HG02970 (cell line): ENCODE results near the gene CDKN1B.

ENCODE experiments used
- ATAC-seq: cut with Tn5 transposase; IDR thresholded peaks from one replicate; pipeline ENCODE4 v1.9.1; 2021; ENCODE audit warnings: mild to moderate bottlenecking, moderate library complexity, moderate number of reproducible peaks; ENCODE audit not compliant: unreplicated experiment, low FRiP score

Gene CDKN1B

DNA sequence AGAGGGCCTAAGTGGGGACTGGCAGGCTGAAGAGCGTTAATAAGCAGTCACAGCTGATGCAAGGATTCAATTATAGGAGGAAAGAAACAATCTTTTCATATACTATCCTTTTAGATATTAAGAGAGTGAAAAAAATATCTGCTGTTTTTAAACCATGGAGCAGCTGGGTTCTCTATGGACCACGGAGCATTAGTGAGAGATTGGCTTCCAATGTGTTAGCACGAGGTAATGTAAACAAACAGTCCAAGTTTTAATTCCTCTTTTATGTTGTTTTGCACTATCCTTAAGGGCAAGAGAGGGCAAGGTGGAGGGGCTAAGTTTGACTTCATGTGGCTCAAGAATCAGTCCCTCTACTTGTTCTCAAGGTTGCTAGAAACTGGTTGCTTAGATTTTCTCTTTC, 30.9 kb downstream of the CDKN1B start:
- no peak for ATAC-seq

DNA sequence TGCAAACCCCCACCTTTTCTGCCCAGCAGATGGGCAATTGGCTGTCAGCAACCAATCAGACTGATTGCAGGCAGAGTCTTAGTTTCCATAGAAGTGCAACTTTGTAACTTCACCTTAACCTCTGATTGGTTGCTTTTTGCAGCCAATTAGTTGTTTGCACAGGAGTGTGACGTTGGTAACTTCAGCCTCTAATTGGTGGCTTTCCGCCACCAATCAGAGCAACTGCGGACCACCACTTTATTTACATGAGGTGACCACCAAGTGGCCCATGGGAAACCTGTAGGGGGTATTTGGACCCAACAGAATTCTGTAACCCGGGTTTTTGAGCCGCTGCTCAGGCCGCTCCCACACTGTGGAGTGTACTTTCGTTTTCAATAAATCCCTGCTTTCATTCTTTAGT, 32.3 kb downstream of the CDKN1B start:
- ATAC-seq, result no peak

DNA sequence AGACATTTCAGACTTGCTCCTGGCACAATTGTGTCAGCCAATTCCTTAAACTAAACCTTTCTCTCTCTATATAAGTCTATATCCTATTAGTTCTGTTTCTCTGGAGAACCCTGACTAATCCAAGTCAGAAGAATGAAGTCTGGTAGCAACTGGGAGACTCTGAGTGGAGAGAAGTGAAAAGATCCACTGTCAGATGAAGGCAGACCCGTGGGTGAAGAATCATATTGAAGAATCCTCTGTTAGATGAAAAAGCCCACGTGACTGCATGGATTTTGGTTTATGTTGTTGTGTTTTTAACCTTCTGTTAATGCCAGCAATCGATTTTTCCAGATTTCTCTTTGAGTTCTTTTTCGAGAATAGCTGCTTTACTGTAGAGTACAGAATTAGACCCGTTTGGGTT, 38.8 kb downstream of the CDKN1B start:
- ATAC-seq, result no peak

DNA sequence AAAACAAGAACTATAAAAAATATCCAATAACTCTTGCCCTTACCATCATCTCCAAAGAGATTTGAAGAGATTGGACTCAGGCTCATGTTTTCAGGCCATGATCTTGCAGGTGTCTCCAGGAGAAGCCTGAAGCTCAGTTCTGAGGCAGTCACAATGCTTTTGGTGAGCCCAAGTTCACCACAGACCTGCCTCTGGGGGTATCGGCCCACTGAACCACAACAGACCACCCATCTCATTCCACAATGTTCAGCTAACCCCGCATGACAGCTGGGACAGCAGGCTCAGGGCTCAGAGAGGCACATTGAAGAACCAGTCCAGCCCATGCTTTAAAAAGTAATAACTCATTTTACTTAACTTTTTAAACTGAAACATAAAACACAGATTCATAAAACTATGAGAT, 40.0 kb downstream of the CDKN1B start:
- ATAC-seq, result no peak

DNA sequence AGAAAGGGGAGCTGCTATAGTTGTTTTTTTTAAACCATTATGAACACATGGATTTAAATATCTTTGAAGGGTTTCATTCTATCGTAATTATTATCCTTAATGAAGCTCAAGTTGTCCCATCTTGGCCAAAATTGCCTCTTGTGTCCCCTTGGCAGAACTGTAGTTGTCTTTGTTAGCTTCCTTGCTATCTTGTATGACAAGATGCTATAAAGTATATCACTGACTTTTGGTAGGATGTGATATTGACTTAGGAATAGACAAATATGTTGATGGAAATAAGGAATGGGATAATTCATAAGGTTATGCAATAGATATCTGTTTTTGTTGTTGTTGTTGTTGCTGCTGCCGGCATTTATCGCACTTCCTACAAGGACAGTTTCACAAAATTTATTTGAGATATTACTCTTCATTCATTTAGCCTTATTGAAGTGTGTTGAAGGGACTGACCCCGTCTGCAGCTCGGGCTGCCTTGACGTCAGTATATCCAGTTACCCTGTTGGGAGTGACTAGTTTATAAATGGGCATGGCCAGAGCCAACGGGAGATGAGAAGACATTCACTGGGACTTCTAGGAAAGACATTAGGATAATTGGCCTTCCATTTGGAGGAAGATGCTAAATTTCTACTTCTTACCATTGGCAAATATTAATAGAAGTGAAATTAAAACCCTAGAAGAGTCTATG, 42.2 kb downstream of the CDKN1B start:
- ATAC-seq, result no peak

DNA sequence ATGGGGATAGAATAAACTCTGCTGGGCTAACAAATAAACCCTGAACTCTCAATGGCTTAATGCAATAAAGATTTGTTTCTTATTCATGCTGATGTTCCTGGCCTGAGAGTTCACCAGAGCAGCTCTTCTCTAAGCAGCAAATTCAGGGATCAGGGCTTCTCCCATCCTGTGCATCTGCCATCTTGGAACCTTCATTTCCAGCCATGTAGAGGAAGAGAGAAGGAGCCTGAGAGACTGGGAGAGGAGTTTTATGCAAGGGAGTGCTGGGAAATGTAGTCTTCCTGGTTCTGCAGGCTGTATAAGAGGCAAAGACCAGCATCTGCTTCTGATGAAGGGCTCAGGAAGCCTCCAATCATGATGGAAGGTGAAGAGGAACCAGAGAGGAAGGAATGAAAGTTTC, 47.7 kb downstream of the CDKN1B start:
- ATAC-seq, result no peak

DNA sequence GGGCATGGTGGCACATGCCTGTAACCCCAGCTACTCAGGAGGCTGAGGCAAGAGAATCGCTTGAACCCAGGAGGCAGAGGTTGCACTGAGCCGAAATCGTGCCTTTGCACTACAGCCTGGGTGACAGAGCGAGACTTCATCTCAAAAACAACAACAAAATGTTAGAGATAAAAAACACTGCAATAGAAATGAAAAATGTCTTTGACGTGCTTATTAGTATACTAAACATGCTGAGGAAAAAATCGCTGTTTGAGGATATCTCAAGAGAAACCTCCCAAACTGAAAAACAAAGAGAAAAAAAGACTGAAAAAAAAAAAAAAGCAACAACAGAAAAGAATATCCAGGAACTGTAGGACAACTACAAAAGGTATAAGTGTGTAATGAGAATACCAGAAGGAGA, 53.1 kb downstream of the CDKN1B start:
- no peak for ATAC-seq
